CD4-positive, alpha-beta T cell treated with Interleukin-12 subunit alpha and Interleukin-12 subunit beta, for 1 hour (primary cell): ENCODE data around the gene NDEL1.
A peak's percentile ranks its signal among the peaks of the same experiment; 100 is the strongest.

Experiments
- DNase-seq: peaks from one replicate; pipeline ENCODE4 v3.0.0-alpha.2; 2020

The NDEL1 gene

GRCh38 chr17:8417806-8418205 is 17.9 kb upstream of the NDEL1 start:
- no peak for DNase-seq

GRCh38 chr17:8418471-8418870 is 17.2 kb upstream of the NDEL1 start:
- DNase-seq = no peak

GRCh38 chr17:8419305-8419704 is 16.4 kb upstream of the NDEL1 start:
- DNase-seq = no peak

GRCh38 chr17:8420041-8420934 is 15.4 kb upstream of the NDEL1 start:
- DNase-seq = no peak

GRCh38 chr17:8421571-8421970 is 14.1 kb upstream of the NDEL1 start:
- DNase-seq = no peak

- DNase-seq = no peak
Measured at GRCh38 chr17:8426094-8426720, 9.5 kb upstream of the NDEL1 start.

GRCh38 chr17:8426802-8427201 is 8.9 kb upstream of the NDEL1 start:
- no peak for DNase-seq

- no peak for DNase-seq
Measured at GRCh38 chr17:8430966-8431365, 4.7 kb upstream of the NDEL1 start.

GRCh38 chr17:8436169-8436843 is 622 bp downstream of the NDEL1 start:
- peak; percentile 60 for DNase-seq

- DNase-seq = no peak
Measured at GRCh38 chr17:8436844-8437171, 1.1 kb downstream of the NDEL1 start.

GRCh38 chr17:8438441-8438840 is 2.8 kb downstream of the NDEL1 start:
- peak; percentile 20 for DNase-seq

GRCh38 chr17:8439681-8440080 is 4.0 kb downstream of the NDEL1 start:
- DNase-seq = no peak

GRCh38 chr17:8441690-8442089 is 6.0 kb downstream of the NDEL1 start:
- no peak for DNase-seq

- no peak for DNase-seq
Measured at GRCh38 chr17:8442310-8442709, 6.6 kb downstream of the NDEL1 start.

- no peak for DNase-seq
Measured at GRCh38 chr17:8443756-8444155, 8.1 kb downstream of the NDEL1 start.

GRCh38 chr17:8444494-8444893 is 8.8 kb downstream of the NDEL1 start:
- no peak for DNase-seq

- no peak for DNase-seq
Measured at GRCh38 chr17:8445536-8445935, 9.9 kb downstream of the NDEL1 start.

- no peak for DNase-seq
Measured at GRCh38 chr17:8447799-8448198, 12.1 kb downstream of the NDEL1 start.

- no peak for DNase-seq
Measured at GRCh38 chr17:8448310-8448709, 12.6 kb downstream of the NDEL1 start.

GRCh38 chr17:8451933-8452614 is 16.4 kb downstream of the NDEL1 start:
- DNase-seq = no peak

- no peak for DNase-seq
Measured at GRCh38 chr17:8453326-8453725, 17.6 kb downstream of the NDEL1 start.

- no peak for DNase-seq
Measured at GRCh38 chr17:8455665-8456209, 20.1 kb downstream of the NDEL1 start.

- no peak for DNase-seq
Measured at GRCh38 chr17:8458128-8458527, 22.4 kb downstream of the NDEL1 start.
